ENCODE measurements around the gene FBXL7. TPM values are rescaled to one million over a fixed set of nuclear protein-coding genes. Genes with fewer than 3 reads are reported as not detected.

The FBXL7 gene
- polyA plus RNA-seq, 3 donors: not detected

DNA sequence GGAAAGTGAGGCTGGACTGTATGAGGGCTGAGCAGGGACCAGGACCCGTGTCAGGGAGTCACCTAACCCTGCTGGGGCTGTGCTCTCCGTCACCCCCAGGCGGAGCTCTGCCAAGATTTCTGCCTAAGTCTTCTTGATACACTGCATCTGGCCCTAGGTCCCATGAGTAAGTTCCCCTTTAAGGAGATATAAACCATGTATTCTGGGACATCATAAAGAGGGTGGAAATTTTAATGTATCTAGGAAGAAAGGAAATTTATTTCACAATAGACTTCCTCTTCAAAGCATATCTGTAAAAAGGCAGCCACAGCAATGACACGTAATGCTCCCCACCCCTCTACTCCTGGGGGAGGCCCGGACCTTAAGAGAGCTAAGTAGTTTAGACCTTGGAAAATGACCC, 183.4 kb downstream of the FBXL7 start:
- no peaks in the 10 kb centered on the region for H3K36me3 Mint-ChIP-seq
- Histone ChIP-seq H3K4me2 (replicated peaks; ENCODE audit: extremely low read depth, low read length, poor library complexity, severe bottlenecking) (no peak overlapping the region), H3K9me3 (replicated peaks in 1 of 2; ENCODE audit: control insufficient read depth in 1 of 2, insufficient read depth in 1 of 2, low read length in 2 of 2) (peaks cover 0 to 4% of the 10 kb centered on the region in 2 donors), H3K4me1 (ENCODE audit: control insufficient read depth in 1 of 2, insufficient read depth in 2 of 2, low read length in 2 of 2) (no peaks in the 10 kb centered on the region), H3K79me2 (ENCODE audit: insufficient read depth, low read length) (no peaks in the 10 kb centered on the region), H3K27ac (ENCODE audit: low read depth in 1 of 2, low read length in 2 of 2) (no peak overlapping the region), H4K20me1 (ENCODE audit: insufficient read depth, low read length) (no peaks in the 10 kb centered on the region), H2AFZ (ENCODE audit: insufficient read depth, low read depth, low read length, poor library complexity, severe bottlenecking) (no peak overlapping the region), H3K4me3 (replicated peaks in 1 of 3; ENCODE audit: low read depth in 2 of 3, low read length in 3 of 3) (no peak overlapping the region), H3K9ac (ENCODE audit: insufficient read depth, low read length, poor library complexity, severe bottlenecking) (no peak overlapping the region), H3K27me3 (ENCODE audit: control insufficient read depth in 2 of 2, insufficient read depth in 2 of 2, low read length in 2 of 2) (no peaks in the 10 kb centered on the region), H3K36me3 (replicated peaks in 1 of 2; ENCODE audit: control insufficient read depth in 1 of 2, insufficient read depth in 2 of 2, low read length in 2 of 2) (no peaks in the 10 kb centered on the region)
- WGBS (ENCODE audit: insufficient coverage): 20% methylated on average over 1 of the region's 5 CpGs
- peaks cover 0 to 1% (median 0%) of the 10 kb centered on the region in 3 donors for H3K27me3 Mint-ChIP-seq (ENCODE audit: low read depth in 3 of 3)
- intact Hi-C loops (cut with micrococcal nuclease): no loop called here
- TF ChIP-seq, protein P1, sequence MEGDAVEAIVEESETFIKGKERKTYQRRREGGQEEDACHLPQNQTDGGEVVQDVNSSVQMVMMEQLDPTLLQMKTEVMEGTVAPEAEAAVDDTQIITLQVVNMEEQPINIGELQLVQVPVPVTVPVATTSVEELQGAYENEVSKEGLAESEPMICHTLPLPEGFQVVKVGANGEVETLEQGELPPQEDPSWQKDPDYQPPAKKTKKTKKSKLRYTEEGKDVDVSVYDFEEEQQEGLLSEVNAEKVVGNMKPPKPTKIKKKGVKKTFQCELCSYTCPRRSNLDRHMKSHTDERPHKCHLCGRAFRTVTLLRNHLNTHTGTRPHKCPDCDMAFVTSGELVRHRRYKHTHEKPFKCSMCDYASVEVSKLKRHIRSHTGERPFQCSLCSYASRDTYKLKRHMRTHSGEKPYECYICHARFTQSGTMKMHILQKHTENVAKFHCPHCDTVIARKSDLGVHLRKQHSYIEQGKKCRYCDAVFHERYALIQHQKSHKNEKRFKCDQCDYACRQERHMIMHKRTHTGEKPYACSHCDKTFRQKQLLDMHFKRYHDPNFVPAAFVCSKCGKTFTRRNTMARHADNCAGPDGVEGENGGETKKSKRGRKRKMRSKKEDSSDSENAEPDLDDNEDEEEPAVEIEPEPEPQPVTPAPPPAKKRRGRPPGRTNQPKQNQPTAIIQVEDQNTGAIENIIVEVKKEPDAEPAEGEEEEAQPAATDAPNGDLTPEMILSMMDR (IDR thresholded peaks at IDR 0.05): no peak
- peaks cover 0 to 3% (median under 1%) of the 10 kb centered on the region in 7 donors for H3K9me3 Mint-ChIP-seq
- DNase-seq: no peak
- H3K4me3 Mint-ChIP-seq: no peak overlapping the region
- H3K4me1 Mint-ChIP-seq: no peaks in the 10 kb centered on the region
- no peak overlapping the region for H3K27ac Mint-ChIP-seq

DNA sequence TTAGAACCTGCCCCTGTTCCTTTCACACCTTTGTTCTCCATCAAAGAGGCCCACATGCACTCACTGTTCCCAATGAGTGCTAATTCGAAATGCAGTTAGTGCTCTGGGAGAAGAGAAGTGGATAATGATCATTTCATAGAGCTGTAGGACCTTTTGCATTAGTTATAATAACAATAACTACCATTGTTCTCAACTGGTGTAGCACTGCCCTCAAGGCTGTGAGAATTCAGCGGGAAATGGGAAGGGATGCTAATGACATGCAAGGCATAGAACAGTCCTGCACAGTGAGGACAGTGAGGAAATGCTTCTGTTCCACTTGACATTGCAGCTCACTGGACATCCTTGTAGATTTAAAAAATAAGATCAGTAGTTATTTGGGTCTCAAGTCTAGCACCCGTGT, 187.4 kb downstream of the FBXL7 start:
- intact Hi-C loops (cut with micrococcal nuclease): no loop called here
- no peak overlapping the region for H3K9ac ChIP-seq (ENCODE audit: insufficient read depth, low read length, poor library complexity, severe bottlenecking)
- WGBS (ENCODE audit: insufficient coverage): 92% methylated on average over 2 of the region's 3 CpGs

More for the DNA sequence above, 187.4 kb downstream of the FBXL7 start:
- no peaks in the 10 kb centered on the region for H3K27me3 ChIP-seq (ENCODE audit: control insufficient read depth in 2 of 2, insufficient read depth in 2 of 2, low read length in 2 of 2)
- H3K36me3 ChIP-seq (replicated peaks in 1 of 2; ENCODE audit: control insufficient read depth in 1 of 2, insufficient read depth in 2 of 2, low read length in 2 of 2): no peaks in the 10 kb centered on the region
- no peak for DNase-seq
- no peak overlapping the region for H2AFZ ChIP-seq (ENCODE audit: insufficient read depth, low read depth, low read length, poor library complexity, severe bottlenecking)
- H3K4me1 ChIP-seq (ENCODE audit: control insufficient read depth in 1 of 2, insufficient read depth in 2 of 2, low read length in 2 of 2): no peaks in the 10 kb centered on the region
- H3K9me3 ChIP-seq (replicated peaks in 1 of 2; ENCODE audit: control insufficient read depth in 1 of 2, insufficient read depth in 1 of 2, low read length in 2 of 2): peaks cover 13 to 17% of the 10 kb centered on the region in 2 donors
- Mint-ChIP-seq H3K9me3 (peaks cover 0 to 11% (median 4%) of the 10 kb centered on the region in 7 donors), H3K27ac (no peak overlapping the region), H3K27me3 (ENCODE audit: low read depth in 3 of 3) (no peaks in the 10 kb centered on the region), H3K4me3 (no peak overlapping the region), H3K36me3 (no peaks in the 10 kb centered on the region), H3K4me1 (no peaks in the 10 kb centered on the region)
- no peaks in the 10 kb centered on the region for H4K20me1 ChIP-seq (ENCODE audit: insufficient read depth, low read length)
- TF ChIP-seq, protein P1 (IDR thresholded peaks at IDR 0.05): no peak
- no peak overlapping the region for H3K4me2 ChIP-seq (replicated peaks; ENCODE audit: extremely low read depth, low read length, poor library complexity, severe bottlenecking)
- no peaks in the 10 kb centered on the region for H3K79me2 ChIP-seq (ENCODE audit: insufficient read depth, low read length)
- no peak overlapping the region for H3K4me3 ChIP-seq (replicated peaks in 1 of 3; ENCODE audit: low read depth in 2 of 3, low read length in 3 of 3)
- no peak overlapping the region for H3K27ac ChIP-seq (ENCODE audit: low read depth in 1 of 2, low read length in 2 of 2)

All from CD14-positive monocyte (primary cell).